Measurements from ENCODE around the gene ASTN2. TPM values are rescaled to one million over a fixed set of nuclear protein-coding genes. Genes with fewer than 3 reads are reported as not detected.

Gene ASTN2
- total RNA-seq, 4 donors from 2014 or later = 3.2 to 7.0 (median 5.4) TPM

DNA sequence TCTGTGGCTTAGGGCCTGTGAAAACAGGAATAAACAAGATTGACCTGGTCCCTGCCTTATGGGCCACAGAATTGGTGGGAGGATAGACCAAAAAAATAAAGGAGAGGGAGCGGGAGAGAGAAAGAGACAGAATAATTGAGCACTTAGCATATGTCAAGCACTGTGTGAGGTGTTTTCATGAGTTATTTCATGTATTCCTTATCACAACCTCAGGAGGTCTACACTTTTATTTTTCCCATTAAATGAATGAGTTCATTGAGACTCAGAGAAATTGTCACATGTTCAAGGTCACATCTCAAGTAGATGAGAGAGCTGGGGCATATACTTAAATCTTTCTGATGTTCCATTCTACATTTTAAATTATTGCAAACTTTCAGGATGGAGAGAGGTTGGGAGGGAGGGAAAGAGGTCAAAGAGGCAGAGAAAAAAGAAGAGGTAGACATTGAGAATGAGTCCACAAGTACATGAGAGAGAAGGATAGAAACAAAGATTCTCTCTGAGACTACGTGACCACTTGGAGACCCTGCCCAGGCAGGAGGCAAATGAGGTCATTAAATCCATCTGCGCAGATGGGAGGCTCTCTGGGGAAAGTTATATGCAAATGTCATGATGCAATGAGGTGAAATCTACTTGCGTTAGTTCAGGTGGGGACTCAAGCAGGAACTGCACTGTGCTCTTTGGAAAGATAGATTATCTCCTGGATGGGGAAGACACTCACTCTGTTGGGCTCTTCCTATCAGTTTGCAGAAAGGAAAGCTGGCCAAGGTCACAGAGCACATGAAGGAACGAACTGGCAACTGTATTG is 1019.8 kb downstream of the ASTN2 start:
- TF ChIP-seq CTCF (IDR thresholded peaks at IDR 0.05; ENCODE audit: low read depth) = no peak

GRCh38 chr9:116394070-116394469 is 1020.8 kb downstream of the ASTN2 start:
- TF ChIP-seq CTCF (IDR thresholded peaks at IDR 0.05; ENCODE audit: low read depth) = no peak

- no peak for TF ChIP-seq CTCF (IDR thresholded peaks at IDR 0.05; ENCODE audit: low read depth)
These were observed 1021.7 kb downstream of the ASTN2 start for GRCh38 chr9:116393198-116393597.

DNA sequence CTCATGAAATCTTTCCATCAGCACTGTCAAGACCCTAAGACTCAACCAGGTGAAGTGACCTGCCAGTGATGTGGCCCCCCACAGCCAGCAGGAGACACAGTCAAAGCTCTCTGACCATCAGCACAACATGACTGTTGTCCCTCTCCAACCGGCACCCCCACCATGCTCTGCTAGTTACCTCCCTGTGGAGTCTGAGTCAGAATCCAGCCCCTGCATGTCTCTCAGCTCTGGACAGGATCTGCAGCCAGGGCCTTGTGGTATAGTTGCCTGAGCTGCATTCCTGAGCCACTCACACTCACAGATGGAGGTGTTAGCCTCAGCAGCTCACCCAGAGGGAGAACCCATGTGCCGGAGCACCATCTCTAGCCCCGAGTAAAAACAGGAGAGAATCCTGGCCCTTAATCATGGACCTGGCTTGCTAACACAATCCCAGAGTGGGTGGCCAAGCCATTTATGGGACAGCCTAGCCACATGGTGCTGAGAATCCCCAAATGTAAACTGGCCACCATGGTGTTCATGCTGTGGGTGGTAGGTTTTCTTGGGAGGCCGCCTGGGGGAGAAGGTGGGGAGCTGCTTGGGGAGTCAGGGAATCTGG is 1023.5 kb downstream of the ASTN2 start:
- no peak for TF ChIP-seq CTCF (IDR thresholded peaks at IDR 0.05; ENCODE audit: low read depth)

DNA sequence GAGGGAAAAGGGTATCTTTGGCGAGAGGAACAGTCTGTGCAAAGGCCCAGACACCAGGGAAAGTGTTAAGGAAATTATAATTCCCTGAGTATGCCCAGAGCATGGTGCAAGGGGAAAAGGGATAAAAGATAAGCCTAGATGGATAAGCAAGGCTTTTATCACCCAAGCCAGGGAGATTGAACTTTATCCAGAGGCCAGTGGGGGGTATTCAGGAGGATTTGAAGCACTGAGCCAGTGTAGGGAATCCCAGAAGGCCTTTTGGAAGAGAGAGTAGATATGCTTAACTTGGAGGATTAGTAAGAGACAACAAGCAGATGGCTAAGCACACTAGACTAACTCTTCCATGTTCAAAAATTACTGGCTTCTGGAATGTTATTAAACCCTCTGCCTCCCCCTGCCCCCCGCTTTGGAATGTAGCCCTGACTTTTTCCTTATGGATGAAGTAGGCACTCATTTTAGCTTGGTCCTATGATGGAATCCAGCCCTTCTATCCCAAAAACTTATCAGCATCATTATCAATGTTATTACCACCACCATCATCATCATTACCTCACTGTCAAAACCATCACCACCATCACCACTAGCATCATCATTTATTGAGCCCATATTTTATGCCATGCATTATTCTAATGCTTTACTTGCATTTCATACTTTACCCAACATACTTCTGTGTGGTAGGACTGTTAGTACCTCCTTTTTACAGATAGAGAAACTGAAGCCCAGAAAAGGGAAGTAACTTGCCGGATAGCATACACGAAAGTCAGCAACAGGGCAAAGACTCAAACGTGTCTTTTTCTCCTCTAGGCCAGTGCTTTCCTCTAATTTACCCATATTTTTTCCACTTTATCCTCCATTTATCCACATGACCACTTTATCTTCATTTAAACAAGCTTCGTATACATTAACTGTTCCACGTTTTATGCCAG is 1024.3 kb downstream of the ASTN2 start:
- TF ChIP-seq CTCF (IDR thresholded peaks at IDR 0.05; ENCODE audit: low read depth) = no peak

DNA sequence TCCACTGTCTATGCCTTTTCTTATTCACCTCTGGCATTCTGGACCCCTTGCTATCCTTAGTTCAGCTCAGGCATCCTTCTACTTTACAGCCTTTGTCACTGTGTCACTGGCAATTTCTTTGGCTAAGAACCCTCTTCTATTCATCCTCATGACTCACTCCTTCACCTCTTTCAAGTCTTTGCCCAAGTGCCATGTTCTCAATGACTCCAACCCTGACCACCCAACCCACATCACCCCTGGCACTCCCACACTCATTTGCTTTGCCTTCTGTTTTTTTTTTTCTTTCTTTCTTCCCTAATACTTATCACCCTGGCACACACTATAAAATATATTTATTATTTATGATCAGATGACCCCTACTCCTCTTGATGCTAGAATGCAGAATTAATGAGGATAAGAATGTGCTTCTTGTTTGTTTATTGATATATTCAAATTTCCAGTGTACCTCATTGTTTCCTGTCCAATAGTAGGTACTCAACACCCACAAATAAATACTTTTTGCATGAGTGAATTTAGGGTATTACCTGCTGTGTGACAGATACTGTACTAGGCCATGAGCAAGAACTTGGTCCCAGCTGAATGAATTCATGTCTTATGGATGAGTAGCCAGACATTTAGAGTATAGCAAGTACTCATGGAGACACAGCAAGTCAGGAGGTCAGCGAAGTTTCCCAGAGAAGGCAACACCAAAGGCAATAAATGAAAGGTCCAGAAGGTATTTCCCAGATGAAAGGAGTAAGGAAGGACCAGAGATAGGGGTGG is 1025.1 kb downstream of the ASTN2 start:
- TF ChIP-seq CTCF (IDR thresholded peaks at IDR 0.05; ENCODE audit: low read depth) = no peak
